Measurements from ENCODE around the gene ATP8A2.

DNA sequence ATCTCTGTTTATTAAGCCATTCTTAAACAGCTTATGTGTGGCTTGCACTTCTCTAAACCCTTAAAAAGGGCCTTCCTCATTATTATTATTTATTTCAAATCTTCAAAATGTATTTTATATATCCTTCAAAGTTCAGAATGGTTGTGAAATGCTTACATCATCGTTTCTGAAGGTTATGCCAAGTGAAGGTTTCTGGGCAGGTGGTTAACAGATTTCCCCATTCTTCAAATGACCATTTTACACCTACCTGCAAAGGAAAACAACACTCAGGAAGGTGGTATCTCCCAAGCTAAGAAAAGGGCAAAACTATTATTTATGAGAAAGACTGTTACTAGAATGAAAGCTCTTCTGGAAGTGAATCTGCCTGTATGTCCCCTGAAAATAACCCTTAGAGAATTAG is 488.5 kb downstream of the ATP8A2 start:
- TF ChIP-seq CTCF (IDR thresholded peaks at IDR 0.05) (no peak), ZFX (IDR thresholded peaks at IDR 0.05; ENCODE audit: borderline replicate concordance) (no peak)

All from 22Rv1 (cell line).